Stimulated activated CD4-positive, alpha-beta T cell treated with anti-CD3 and anti-CD28 coated beads, Interleukin-1b, Interleukin-23, amount 100 ng/mL, for 4 hours (primary cell): ENCODE results near the gene CCDC9.
"Not testable (repeated sequence)": the region's sequence is repeated elsewhere in the genome, so short reads cannot be mapped to it uniquely, and the experiment has no call there.

Experiments used
- DNase-seq, 2 donors: peaks; one replicate each; pipeline ENCODE4 v3.0.0-alpha.2; 2020; ENCODE audit warnings: low read depth in 2 of 2

The CCDC9 gene

GRCh38 chr19:47261946-47262793, 5.8 kb downstream of the CCDC9 start:
- not testable (repeated sequence) for DNase-seq

- DNase-seq: no peak
These were observed 8.3 kb downstream of the CCDC9 start for GRCh38 chr19:47264629-47265028.

- no peak for DNase-seq
These were observed 10.1 kb downstream of the CCDC9 start for GRCh38 chr19:47266401-47266941.

DNA sequence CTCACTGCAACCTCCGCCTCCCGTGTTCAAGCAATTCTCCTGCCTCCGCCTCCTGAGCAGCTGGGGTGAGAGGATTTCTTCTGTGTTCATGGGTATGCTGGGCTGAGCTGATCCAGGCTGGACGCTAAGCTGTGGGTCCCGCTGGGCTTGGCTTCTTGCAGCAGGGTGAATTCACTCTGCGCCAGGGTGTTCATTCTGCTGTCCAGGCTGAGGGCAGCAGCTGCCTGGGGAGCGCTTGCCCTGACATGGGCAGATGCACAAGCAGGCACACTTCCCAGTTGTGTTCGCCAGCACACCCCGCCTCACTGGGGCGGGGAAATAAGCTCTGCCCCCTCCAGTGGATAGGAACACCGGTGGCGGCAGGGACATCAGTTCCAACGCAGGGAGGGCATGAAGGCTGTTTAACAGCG, 11.0 kb downstream of the CCDC9 start:
- DNase-seq: no peak

- no peak for DNase-seq
These were observed 11.7 kb downstream of the CCDC9 start for GRCh38 chr19:47268028-47268427.

DNA sequence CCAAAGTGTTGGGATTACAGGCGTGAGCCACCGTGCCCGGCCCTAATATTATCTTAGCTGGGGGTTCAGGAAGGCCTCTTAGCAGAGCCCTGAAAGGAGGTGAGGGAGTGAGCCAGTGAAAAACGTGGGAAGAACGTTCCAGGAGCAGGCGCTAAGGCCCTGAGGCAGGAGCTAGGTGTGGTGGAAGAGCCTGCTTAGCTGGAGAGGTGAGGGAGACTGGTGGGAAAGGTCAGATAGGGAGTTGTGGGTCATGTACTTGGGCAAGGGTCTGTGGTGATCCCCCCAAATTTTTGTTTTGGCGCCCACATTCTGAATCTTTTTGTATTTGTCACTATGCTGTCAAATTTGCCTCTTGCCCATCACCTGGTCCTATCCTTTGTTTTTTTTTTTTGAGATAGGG, 13.3 kb downstream of the CCDC9 start:
- no peak for DNase-seq

- DNase-seq: no peak
These were observed 14.1 kb downstream of the CCDC9 start for GRCh38 chr19:47270408-47270807.

DNA sequence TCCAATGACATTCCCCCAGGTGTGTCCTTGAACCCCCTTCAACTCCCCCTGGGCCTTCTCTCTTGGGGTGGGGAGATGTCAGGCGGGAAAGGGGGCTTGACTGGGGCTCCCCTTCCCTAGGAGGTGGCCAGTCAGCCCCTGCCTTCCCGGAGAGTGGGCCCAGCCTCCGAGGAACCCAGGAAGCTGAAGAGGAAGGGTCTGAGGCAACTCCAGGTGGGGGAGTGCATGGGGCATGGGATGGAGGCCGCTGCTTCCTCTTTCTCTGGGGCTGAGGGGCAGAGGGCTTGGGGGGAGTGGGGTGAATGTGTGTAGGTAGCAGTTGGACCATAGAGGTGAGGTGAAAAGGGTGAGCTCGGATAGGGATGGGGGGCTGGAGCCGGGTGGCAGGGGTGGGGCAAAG, 15.6 kb downstream of the CCDC9 start:
- no peak for DNase-seq

GRCh38 chr19:47272448-47273312, 16.4 kb downstream of the CCDC9 start:
- DNase-seq: peak in 1 of 2 donors; percentile 51

DNA sequence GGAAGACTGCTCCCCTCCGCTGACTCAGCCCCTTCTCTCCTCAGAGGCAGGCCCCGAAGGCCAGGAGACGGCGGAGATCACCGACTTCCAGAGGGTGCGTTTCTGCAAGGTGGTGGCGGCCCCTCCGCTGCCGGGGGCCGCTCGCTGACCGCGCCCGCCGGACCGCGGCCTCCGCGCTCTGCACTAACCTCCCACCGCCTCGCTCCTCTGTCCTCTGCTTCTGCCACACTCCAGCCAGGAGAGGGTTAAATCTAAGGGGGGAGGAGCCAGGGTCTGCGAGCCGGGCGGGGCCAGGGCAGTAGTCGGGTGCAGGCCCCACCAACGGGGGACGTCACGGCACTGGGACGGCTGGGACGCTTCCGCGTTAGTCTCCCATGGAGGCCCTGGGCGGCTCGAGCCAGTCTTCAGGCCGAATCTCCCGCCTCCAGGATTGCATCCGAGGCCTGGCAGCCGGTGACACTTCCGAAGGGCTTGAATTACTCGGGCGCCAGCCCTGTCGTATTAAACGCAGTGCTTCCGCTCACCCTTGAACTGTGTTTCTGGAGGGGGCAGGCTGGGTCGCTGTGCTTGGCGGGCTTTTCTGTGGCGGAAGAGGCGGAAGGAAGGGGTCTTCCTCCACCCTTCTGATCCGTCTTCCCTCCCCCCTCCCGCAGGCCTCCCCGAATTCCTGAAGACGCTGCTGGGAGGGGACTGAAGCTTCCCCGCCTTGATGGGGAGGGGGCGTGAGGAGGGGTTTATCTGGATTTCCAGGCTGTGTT, 17.2 kb downstream of the CCDC9 start:
- peak; percentile 81 for DNase-seq

- peak; percentile 100 for DNase-seq
These were observed 18.0 kb downstream of the CCDC9 start, which contains the start of gene INAFM1 for GRCh38 chr19:47274071-47274890. Gene INAFM1 (plus strand): TSS chr19:47274885. CDS start chr19:47274920, 35 bp downstream.

GRCh38 chr19:47274891-47275761, 18.8 kb downstream of the CCDC9 start:
- no peak for DNase-seq

DNA sequence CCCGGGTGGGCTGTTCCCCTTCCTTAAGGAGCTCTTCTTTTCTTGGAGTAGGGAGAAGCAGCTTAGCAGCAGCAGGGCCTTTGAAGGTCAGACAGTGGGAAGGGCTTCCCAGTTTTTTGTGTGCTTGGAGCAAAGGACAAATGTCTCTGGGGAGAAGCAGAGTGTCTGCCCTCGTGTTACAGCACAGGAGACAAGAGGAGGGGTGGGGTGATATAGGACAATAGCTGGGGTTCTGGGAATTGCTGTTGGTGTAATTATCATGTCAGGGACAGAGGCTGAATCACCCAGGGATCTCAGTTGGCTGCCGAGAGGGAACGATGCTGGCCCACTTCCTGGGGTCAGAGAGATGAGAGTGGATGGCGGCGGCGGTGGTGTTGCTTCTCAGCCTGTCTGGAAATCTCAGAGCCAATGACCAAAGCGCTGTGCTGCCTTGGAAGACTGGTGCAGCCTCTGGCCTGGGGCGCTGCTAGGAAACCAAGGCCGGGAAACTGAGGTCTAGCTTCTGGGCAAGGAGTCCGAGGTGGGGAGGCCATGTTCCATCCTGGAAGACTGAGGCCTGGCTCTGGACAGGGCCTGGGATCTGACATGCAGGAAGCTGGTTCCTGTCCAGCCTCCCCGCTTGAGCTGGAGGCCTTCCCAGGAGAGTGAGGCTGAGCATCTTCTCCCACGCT, 19.6 kb downstream of the CCDC9 start:
- no peak for DNase-seq

DNA sequence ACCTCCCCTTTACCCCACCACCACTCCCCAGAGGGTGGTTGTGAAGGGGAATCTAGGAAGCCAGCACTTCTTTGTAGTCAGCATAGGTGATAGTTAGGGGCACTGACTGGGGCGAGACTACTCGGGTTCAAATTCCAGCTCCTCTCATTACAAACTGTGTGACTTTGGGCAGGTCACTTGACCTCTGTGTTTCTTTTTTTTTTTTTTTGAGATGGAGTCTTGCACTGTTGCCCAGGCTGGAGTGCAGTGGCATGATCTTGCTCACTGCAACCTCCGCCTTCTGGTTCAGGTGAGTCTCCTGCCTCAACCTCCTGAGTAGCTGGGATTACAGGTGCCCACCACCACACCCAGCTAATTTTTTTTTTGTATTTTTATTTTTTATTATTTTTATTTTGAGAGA, 20.2 kb downstream of the CCDC9 start:
- not testable (repeated sequence) for DNase-seq

DNA sequence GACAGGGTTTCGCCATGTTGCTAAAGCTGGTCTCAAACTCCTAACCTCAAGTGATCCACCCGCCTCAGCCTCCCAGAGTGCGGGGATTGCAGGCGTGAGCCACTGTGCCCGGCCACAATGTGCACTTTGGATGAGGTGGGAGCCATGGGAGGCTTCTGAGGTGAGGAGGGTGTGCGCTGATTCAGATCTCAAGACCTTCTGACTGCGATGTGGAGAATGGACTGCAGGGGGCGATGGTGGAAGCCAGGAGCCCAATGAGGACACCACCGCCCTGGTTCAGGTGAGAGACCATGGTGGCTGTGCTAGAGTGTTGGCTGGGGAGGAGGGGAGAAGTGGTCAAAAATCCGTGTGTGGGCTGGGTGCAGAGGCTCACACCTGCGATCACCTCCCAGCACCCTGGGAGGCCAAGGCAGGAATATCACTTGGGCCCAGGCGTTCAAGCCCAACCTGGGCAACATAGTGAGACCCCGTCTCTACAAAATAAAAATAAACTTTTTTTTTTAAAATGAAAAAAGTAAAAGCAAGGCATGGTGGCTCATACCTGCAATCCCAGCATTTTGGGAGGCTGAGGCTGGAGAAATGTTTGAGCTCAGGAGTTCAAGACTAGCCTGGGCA, 24.0 kb downstream of the CCDC9 start:
- DNase-seq: peak; percentile 46

DNA sequence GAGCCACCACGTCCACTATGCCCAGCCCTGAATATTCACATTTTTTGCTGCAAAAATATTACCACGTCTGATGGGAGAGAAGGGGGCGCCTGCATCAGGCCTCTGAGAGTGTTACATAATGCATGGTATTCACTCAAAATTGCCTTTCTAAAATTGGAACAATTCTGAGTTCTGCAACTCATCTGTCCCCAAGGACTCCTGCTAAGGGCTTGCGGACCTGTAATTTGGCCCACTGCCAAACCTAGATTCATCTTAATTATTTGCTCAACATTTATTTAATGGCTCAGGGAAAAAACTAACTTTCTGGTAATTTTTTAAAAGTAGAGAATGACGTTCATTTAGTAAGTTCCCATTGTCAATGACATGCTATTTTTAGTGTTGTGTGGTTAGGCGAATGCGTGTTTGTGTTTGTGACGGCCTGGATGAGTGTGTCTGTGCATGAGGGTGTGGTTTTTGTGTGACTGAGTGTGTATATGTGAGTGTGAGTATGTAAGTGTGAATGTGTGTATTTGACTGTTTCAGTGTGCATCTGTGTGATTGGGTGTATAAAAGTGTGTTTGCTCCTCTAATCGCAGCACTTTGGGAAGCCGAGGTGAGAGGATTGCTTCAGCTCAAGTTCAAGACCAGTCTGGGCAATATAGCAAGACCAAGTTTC, 27.2 kb downstream of the CCDC9 start:
- DNase-seq: no peak

GRCh38 chr19:47284324-47284899, 28.1 kb downstream of the CCDC9 start:
- peak in 1 of 2 donors; percentile 67 for DNase-seq

- DNase-seq: peak; percentile 40 to 80
These were observed 39.7 kb downstream of the CCDC9 start for GRCh38 chr19:47296036-47296435.
